Esophagus muscularis mucosa (tissue), 4 donors: Measurements from ENCODE around the gene HAPLN3. TPM values are rescaled to one million over a fixed set of nuclear protein-coding genes. Genes with fewer than 3 reads are reported as not detected.

Source experiments
- DNase-seq: peaks from one replicate; pipeline ENCODE4 v3.0.0-alpha.2; 2017; ENCODE audit errors: extremely low spot score
- H3K27ac ChIP-seq, 4 donors: fragments of 200-600 bp; sonication (generic); replicated peaks in 1 of 4; 1 replicate in 3 of 4; 2 replicates in 1 of 4; pipeline ENCODE4 v1.5.1; 2016 to 2019; ENCODE audit warnings: mild to moderate bottlenecking in 1 of 4
- H3K27me3 ChIP-seq, 4 donors: fragments of 200-600 bp; sonication (generic); one replicate each; pipeline versions ENCODE4 v1.5.1 to v1.6.0; 2016 to 2019
- H3K36me3 ChIP-seq, 4 donors: fragments of 200-600 bp; sonication (generic); one replicate each; pipeline ENCODE4 v1.5.1; 2016 to 2019
- H3K4me1 ChIP-seq, 4 donors: fragments of 200-600 bp; sonication (generic); one replicate each; pipeline ENCODE4 v1.5.1; 2016 to 2019
- H3K4me3 ChIP-seq, 4 donors: fragments of 200-600 bp; sonication (generic); 1 replicate in 2 of 4; 2 replicates in 2 of 4; pipeline ENCODE4 v1.5.1; 2016 to 2019; ENCODE audit warnings: mild to moderate bottlenecking in 4 of 4, moderate library complexity in 1 of 4
- H3K9me3 ChIP-seq, 4 donors: fragments of 200-600 bp; sonication (generic); 1 replicate in 3 of 4; 2 replicates in 1 of 4; pipeline ENCODE4 v1.5.1; 2016 to 2019
- EP300 ChIP-seq: sonication (generic); formaldehyde crosslinking; IDR thresholded peaks from one replicate; pipeline ENCODE4 v1.6.1; 2017; ENCODE audit warnings: antibody characterized with exemption
- POLR2A ChIP-seq: fragments of 450-650 bp; IDR thresholded peaks from one replicate; pipeline ENCODE4 v1.6.1; 2017; ENCODE audit warnings: antibody characterized with exemption, moderate library complexity, mild to moderate bottlenecking, low read depth
- POLR2AphosphoS5 ChIP-seq, 2 donors: sonication (generic); formaldehyde crosslinking; IDR thresholded peaks; one replicate each; pipeline ENCODE4 v1.6.1; 2017; ENCODE audit warnings: antibody characterized with exemption in 2 of 2
- WGBS: methylation state at CpG from one replicate; pipeline ENCODE4 v1.1.5; 2018; 5-methylcytosine and 5-hydroxymethylcytosine counted together
- intact Hi-C: fragments of 100-400 bp; cut with DNase I; formaldehyde crosslinking; loops from one replicate; pipeline ENCODE4 v1.15.1; 2023
- total RNA-seq, 4 donors: library from RNA; depleted of rRNA; stranded (reverse); fragments of >200 nt; gene quantifications; one replicate each; pipeline versions ENCODE4 v1.1.0 to v1.2.1, GENCODE V29; 2016
- TF ChIP-seq, protein P1 (sequence below), 3 experiments: fragments of 200-600 bp in 2 of 3; fragments of 450-650 bp in 1 of 3; sonication (generic) in 2 of 3; IDR thresholded peaks; one replicate each; pipeline ENCODE4 v1.5.1; 2017 to 2019; ENCODE audit warnings: antibody characterized with exemption in 3 of 3, mild to moderate bottlenecking in 2 of 3, moderate library complexity in 1 of 3

The HAPLN3 gene
- total RNA-seq, 4 donors from 2014 or later = 5.0 to 13.4 (median 9.9) TPM

DNA sequence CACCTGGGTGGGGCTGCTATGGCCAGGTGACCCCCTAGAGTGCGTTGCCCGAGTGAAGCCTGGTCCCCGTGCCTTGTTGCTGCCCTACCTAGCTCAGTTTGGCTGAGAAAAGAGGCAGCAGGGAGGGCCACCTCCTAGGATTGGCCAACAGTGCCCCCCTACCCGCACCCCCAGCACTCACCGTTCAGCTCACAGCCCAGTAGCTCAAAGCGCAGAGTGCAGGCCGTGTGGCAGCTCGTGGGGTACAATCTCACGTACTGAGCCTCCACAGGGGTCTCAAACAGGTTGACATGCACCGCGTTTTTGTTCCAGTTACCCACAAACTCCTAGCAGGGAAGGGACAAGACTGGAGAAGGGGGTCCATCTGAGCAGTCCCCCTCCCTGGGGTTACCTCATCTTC is 10.2 kb upstream of the HAPLN3 start:
- Histone ChIP-seq H3K27me3 (no peaks in the 10 kb centered on the region), H3K36me3 (peaks cover 34 to 93% (median 83%) of the 10 kb centered on the region in 4 donors), H3K27ac (peak overlapping the region in 3 of 4 donors; percentile 29 to 55 (median 36)), H3K9me3 (no peaks in the 10 kb centered on the region), H3K4me1 (peaks cover 47 to 71% (median 61%) of the 10 kb centered on the region in 4 donors), H3K4me3 (peak overlapping the region in 1 of 4 donors; percentile 8)
- TF ChIP-seq, protein P1, sequence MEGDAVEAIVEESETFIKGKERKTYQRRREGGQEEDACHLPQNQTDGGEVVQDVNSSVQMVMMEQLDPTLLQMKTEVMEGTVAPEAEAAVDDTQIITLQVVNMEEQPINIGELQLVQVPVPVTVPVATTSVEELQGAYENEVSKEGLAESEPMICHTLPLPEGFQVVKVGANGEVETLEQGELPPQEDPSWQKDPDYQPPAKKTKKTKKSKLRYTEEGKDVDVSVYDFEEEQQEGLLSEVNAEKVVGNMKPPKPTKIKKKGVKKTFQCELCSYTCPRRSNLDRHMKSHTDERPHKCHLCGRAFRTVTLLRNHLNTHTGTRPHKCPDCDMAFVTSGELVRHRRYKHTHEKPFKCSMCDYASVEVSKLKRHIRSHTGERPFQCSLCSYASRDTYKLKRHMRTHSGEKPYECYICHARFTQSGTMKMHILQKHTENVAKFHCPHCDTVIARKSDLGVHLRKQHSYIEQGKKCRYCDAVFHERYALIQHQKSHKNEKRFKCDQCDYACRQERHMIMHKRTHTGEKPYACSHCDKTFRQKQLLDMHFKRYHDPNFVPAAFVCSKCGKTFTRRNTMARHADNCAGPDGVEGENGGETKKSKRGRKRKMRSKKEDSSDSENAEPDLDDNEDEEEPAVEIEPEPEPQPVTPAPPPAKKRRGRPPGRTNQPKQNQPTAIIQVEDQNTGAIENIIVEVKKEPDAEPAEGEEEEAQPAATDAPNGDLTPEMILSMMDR (IDR thresholded peaks at IDR 0.05) = no peak
- no peak for TF ChIP-seq EP300
- no peak for TF ChIP-seq POLR2AphosphoS5 (IDR thresholded peaks at IDR 0.05)
- TF ChIP-seq POLR2A = no peak
- 96% methylated on average over 7 of the region's 11 CpGs for WGBS
- intact Hi-C loops = loop anchor here (2.0 kb wide), 1 partner anchor 111 kb away; no protein-coding TSS in a partner anchor
- no peak for DNase-seq

- Histone ChIP-seq H3K27ac (peak overlapping the region in 3 of 4 donors; percentile 29 to 55 (median 36)), H3K9me3 (no peaks in the 10 kb centered on the region), H3K4me1 (peaks cover 39 to 63% (median 55%) of the 10 kb centered on the region in 4 donors), H3K4me3 (no peak overlapping the region), H3K36me3 (peaks cover 31 to 93% (median 86%) of the 10 kb centered on the region in 4 donors), H3K27me3 (no peaks in the 10 kb centered on the region)
- peak in 1 of 2 donors; percentile 64 for TF ChIP-seq POLR2AphosphoS5 (IDR thresholded peaks at IDR 0.05)
- TF ChIP-seq, protein P1 (IDR thresholded peaks at IDR 0.05) = peak in 2 of 3 experiments; percentile 98 to 99
- no peak for TF ChIP-seq POLR2A
- WGBS = 31% methylated on average over 10 of the region's 10 CpGs
- intact Hi-C loops = loop anchor here (2.0 to 5.0 kb wide), 2 partner anchors 112 to 273 kb away; no protein-coding TSS in a partner anchor
- no peak for DNase-seq
These were observed 9.4 kb upstream of the HAPLN3 start for GRCh38 chr15:88904624-88905327.

GRCh38 chr15:88904257-88904623 is 8.9 kb upstream of the HAPLN3 start:
- Histone ChIP-seq H3K4me1 (peaks cover 34 to 58% (median 51%) of the 10 kb centered on the region in 4 donors), H3K4me3 (no peak overlapping the region)
- intact Hi-C loops = loop anchor here (2.0 to 5.0 kb wide), 2 partner anchors 113 to 273 kb away; no protein-coding TSS in a partner anchor

GRCh38 chr15:88902846-88903245 is 7.5 kb upstream of the HAPLN3 start:
- intact Hi-C loops = loop anchor here (5.0 kb wide), 1 partner anchor 274 kb away; no protein-coding TSS in a partner anchor
- no peak overlapping the region for H3K4me3 ChIP-seq
- no peaks in the 10 kb centered on the region for H3K9me3 ChIP-seq
- DNase-seq = no peak
- TF ChIP-seq, protein P1 (IDR thresholded peaks at IDR 0.05) = no peak
- TF ChIP-seq POLR2A (no peak), EP300 (no peak), POLR2AphosphoS5 (IDR thresholded peaks at IDR 0.05) (no peak)
- WGBS = 100% methylated on average over 1 of the region's 2 CpGs
- peaks cover 28 to 88% (median 79%) of the 10 kb centered on the region in 4 donors for H3K36me3 ChIP-seq
- H3K27ac ChIP-seq = no peak overlapping the region
- H3K27me3 ChIP-seq = no peaks in the 10 kb centered on the region
- peaks cover 26 to 55% (median 48%) of the 10 kb centered on the region in 4 donors for H3K4me1 ChIP-seq

More at GRCh38 chr15:88904257-88904623, 8.9 kb upstream of the HAPLN3 start:
- H3K27ac ChIP-seq = peak overlapping the region in 2 of 4 donors; percentile 5 to 55
- no peaks in the 10 kb centered on the region for H3K9me3 ChIP-seq
- peaks cover 26 to 93% (median 87%) of the 10 kb centered on the region in 4 donors for H3K36me3 ChIP-seq
- TF ChIP-seq, protein P1 (IDR thresholded peaks at IDR 0.05) = no peak
- TF ChIP-seq POLR2A (no peak), EP300 (no peak), POLR2AphosphoS5 (IDR thresholded peaks at IDR 0.05) (no peak)
- DNase-seq = no peak
- H3K27me3 ChIP-seq = no peaks in the 10 kb centered on the region
- WGBS = 74% methylated on average over 2 of the region's 2 CpGs
